Activated CD4-positive, alpha-beta T cell treated with anti-CD3 and anti-CD28 coated beads, Interleukin-2, Interleukin-6, amounts not matched to agents 100 ng/mL and 50 ng/mL, durations not matched to agents 16 hours and 8 hours (primary cell): Measurements from ENCODE around the gene SINHCAF.

Source experiments
- DNase-seq: peaks from one replicate; pipeline ENCODE4 v3.0.0-alpha.2; 2020

Gene SINHCAF

GRCh38 chr12:31331242-31331641, 5.3 kb upstream of the SINHCAF start:
- no peak for DNase-seq

GRCh38 chr12:31326736-31327659, 1.0 kb upstream of the SINHCAF start:
- DNase-seq, result no peak

DNA sequence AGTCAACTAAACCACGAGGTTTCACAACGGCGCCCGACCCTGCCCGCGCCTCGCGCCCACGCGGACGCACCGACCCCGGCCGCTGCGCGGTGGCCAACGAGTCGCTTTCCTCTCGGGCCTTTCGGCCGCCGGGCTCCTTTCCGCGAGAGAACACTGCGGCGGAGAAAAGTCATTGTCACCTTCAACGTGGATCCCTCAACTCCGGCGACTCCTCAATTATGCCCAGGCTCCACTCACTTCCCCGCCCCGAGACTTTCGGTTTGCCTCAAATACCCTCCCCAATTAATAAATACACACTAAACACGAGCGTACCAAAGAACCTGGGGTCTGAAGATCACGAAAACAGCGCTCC, 450 bp downstream of the SINHCAF start:
- peak; percentile 38 for DNase-seq

GRCh38 chr12:31324845-31325523, 966 bp downstream of the SINHCAF start:
- DNase-seq, result peak; percentile 51

GRCh38 chr12:31324116-31324844, 1.7 kb downstream of the SINHCAF start:
- DNase-seq, result peak; percentile 76

DNA sequence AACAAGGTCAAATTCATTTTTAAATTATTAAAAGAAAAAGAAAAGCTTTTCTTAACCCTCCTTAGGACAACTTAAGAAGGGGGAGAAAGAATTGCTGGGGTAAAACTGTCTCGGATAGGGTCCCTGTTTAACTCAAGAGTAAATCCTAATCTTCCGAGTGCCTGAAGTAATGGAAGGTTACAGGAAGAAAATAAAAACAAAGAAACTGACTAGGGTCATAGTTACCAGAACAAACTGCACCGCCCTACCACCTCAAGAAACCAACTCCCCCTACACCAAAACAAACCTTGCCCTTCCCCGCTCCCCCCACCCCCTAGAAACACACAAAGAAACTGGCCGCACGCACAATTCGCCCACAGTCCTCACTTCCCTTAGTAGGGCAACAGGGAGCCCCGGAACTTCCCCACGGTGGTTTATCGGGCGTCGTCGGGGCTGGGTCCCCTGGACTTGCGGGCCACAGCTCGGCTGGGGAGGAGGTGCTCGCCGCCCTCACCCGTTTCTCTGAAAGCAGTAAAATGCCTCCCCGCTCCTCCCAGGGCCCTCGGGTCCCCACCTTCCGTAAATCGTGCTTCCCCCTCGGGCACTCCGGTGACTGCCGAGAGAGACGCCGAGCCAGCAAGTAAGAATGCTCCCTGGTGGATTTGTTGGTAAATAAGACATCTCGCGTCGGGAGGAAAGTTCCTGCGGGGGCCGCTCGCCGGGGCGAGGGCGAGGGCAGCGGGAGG, 2.4 kb downstream of the SINHCAF start:
- peak; percentile 58 for DNase-seq

- no peak for DNase-seq
Observed at GRCh38 chr12:31322801-31323207, 3.1 kb downstream of the SINHCAF start.

- DNase-seq, result no peak
Observed at GRCh38 chr12:31321897-31322228, 4.1 kb downstream of the SINHCAF start.

- peak; percentile 50 for DNase-seq
Observed at GRCh38 chr12:31321186-31321896, 4.6 kb downstream of the SINHCAF start.

- DNase-seq, result no peak
Observed at GRCh38 chr12:31318657-31319269, 7.2 kb downstream of the SINHCAF start.

DNA sequence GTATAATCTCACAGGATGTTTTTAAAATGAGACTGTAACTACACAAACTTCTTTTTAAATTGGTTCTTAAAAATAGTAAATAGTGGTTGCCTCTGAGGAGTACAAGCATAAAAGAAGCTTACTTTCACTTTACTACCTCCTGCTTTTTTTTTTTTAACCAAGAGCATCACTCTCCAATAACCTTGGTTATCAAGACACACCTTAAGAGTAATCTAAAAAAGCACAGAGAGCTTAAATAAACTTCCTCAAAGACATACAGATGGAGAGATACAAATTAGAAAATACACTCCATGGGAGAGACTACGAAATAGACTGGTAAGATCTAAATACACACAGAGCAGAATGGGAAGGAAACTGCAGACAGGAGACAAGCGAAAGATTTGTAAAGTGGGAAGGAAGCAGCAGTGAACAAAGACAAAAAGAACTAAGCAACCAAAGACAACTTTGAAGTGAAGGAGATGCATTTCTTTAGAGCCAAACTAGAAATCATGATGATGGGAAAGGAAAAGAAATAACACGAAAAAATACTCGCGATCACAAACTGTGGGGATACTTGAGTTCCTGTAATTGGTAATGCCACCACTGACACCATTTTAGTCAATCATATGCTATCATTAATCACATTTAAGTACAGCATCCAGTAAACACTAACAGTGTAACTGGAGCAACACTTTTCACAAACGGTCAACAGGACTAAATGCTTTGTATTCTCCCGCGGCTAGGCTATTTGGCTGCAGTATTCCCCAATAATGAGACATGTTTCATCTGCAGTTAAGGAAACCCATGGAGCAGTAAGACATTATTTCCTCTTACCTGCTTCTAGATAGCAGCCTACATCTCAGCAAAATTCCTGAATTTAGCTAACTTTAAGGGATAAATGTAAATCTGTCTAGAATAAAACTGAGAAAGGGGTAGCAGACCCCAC, 8.2 kb downstream of the SINHCAF start:
- no peak for DNase-seq

DNA sequence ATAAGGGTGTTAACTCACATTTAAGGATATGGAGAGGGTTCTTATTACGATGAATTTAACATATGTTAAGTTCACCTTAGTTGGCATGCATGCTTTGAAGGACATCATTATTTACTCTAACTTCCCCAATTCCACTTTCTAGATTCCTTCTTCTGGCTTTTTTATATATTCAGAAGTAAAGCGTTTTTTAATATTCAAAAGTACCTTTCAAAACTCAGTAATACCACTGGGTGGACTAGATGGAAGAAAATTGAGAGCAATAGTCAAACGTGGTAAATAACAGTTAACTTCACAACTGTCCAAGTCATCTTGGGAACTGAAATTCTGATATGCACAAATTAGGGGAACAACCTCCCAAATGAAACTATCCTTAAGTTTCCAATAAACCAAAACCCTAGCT, 9.1 kb downstream of the SINHCAF start:
- no peak for DNase-seq

DNA sequence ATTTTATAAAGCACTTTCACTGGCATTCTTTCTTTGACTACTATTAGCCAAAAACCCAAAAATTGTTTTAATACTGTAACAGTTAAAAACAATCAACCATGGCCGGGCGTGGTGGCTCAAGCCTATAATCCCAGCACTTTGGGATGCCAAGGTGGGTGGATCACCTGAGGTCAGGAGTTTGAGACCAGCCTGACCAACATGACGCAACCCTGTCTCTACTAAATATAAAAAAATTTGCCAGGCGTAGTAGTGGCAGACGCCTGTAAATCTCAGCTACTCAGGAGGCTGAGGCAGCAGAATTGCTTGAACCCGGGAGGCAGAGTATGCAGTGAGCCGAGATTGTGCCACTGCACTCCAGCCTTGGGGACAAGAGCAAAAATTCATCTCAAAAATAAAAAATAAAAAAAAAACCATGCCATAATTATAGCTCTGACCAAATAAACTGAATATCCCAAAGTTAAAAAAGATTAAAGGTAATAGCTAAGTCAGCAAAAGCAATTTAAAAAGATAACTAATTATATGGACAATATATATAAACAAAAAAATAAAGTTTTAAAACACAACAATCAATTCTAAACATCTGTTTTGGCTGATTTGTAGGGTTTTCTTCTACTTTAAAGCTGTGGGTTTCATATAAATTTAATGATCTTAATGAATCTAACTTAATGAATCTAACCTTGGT, 10.0 kb downstream of the SINHCAF start:
- DNase-seq, result no peak

- no peak for DNase-seq
Observed at GRCh38 chr12:31315044-31315715, 10.8 kb downstream of the SINHCAF start.

GRCh38 chr12:31312431-31312830, 13.5 kb downstream of the SINHCAF start:
- no peak for DNase-seq

GRCh38 chr12:31311634-31312258, 14.2 kb downstream of the SINHCAF start:
- DNase-seq, result no peak

DNA sequence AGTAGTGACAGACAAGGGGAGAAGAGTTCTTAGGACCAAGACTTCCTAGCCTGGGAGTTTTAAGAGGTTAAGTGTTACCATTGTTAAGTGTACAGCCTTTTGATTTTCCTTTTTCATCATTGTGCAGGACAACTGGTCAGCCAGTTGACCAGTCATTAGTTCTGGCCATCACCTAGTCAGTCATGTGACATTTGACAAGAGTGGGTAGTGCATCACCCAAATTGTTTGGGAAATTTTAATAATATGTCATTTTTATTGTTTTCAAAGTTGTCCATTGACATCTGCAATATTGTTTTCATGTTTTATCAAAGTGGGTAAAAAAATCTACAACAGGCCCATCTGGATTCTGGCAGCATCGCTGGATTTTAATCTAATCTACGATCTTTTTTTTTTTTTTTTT, 15.5 kb downstream of the SINHCAF start:
- no peak for DNase-seq

GRCh38 chr12:31309279-31309678, 16.7 kb downstream of the SINHCAF start:
- DNase-seq, result no peak

DNA sequence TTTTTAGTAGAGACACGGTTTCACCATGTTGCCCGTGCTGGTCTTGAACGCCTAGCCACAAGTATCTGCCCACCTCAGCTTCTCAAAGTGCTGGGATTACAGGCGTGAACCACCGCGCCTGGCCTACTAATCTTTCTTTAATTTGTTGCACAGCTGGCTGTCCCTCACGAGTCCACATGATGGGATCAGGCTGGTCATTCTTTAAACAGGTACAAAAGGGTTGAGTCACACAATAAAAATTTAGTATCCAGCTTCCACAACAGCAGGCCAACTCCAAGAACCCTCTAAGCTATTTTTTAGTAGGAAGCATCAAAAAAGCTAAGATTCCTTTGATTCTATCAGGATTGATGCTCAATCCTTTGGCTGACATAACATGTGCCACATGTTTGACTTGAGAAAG, 17.8 kb downstream of the SINHCAF start:
- DNase-seq, result no peak
